GM13976 (cell line): ENCODE results near the gene ARL11.

Source experiments
- DNase-seq: peaks from one replicate; pipeline ENCODE4 v3.0.0; 2012; ENCODE audit warnings: low spot score
- CTCF ChIP-seq: IDR thresholded peaks from 2 replicates; pipeline ENCODE4 v1.5.1; 2012; ENCODE audit warnings: borderline replicate concordance, mild to moderate bottlenecking; ENCODE audit not compliant: insufficient read depth; ENCODE audit errors: extremely low read depth, missing control alignments, control extremely low read depth
- in situ Hi-C: fragments of 300-500 bp; cut with MboI; formaldehyde crosslinking; loops from one replicate; pipeline ENCODE4 v1.12.0; 2022; ENCODE audit warnings: low sequenced_read_pairs, mixed read lengths, inconsistent platforms; ENCODE audit not compliant: unreplicated experiment

The ARL11 gene

DNA sequence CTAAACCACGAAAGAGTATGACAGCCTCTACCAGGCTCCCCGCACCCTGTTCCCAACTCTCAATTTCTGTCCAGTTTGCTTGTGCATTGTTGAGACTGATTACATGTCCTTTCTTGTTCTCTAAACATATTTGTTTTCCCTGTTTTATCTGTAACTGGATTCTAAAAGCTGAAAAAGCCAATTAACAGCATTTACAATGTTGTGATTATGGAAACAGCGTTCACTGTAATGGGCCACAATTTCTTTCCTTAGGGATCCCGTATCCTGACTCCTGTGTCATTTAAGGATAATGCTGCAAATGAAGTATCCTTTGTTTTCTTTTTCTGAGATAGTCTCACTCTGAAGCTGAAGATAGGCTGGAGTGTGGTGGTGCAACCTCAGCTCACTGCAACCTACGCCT lies 42.5 kb downstream of the ARL11 start:
- in situ Hi-C loops, result no loop called here
- no peak for DNase-seq
- no peak for TF ChIP-seq CTCF

DNA sequence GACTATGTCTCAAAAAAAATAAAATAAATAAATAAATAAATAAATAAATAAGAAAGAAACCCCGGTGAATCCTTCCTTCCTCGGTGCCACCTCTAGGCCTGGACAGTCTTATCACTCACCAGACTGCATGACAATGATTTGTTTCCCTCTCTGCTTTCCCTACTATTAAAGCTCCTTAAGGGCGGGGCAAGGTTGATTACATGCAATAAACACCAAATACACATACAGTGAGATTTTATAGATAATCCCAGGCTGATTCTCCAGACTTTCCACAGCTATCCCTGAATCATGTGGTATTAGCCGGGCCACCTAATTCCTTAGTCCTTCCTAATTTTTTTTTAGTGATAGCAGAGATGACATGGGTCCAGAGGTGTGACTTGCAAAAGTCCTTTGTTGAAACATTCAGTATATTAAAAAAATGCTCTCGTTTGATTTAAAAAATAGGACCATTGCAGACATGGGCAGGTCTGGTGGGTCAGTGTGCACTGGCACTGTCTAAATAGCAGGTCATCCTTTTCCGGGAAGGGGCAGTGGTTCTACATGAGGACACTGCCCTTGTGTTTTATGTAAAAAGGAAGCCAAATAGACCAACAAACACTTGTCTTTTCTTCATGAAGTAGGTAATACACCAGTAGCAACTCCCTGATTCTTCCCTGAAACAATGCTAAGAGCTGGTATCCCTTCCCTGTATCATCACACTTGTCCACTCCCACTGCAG lies 48.4 kb downstream of the ARL11 start:
- TF ChIP-seq CTCF, result no peak
- in situ Hi-C loops, result no loop called here
- no peak for DNase-seq

DNA sequence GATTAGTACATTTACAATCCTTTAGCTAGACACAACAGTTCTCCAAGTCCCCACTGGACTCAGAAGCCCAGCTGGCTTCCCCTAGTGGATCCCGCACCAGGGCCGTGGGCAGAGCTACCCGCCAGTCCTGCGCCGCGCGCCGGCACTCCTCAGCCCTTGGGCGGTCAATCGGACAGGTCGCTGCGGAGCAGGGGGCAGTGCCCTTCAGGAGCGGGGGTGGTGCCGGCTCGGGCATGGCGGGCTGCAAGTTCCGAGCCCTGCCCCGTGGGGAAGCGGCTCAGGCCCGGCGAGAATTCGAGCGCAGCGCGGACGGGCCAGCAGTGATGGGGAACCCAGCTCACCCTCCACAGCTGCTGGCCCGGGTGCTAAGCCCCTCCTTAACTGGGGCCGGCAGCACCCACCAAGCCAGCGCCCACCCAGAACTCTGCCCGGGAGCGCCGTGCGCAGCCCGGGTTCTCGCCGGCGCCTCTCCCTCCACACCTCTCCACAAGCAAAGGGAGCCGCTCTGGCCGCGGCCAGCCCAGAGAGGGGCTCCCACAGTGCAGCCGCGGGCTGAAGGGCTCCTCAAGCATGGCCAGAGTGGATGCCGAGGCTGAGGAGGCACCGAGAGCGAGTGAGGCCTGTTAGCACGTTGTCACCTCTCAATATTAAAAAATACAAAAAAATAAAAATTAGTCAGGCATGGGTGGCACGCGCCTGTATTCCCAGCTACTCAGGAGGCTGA lies 50.0 kb downstream of the ARL11 start:
- no peak for TF ChIP-seq CTCF
- in situ Hi-C loops, result no loop called here
- DNase-seq, result no peak

DNA sequence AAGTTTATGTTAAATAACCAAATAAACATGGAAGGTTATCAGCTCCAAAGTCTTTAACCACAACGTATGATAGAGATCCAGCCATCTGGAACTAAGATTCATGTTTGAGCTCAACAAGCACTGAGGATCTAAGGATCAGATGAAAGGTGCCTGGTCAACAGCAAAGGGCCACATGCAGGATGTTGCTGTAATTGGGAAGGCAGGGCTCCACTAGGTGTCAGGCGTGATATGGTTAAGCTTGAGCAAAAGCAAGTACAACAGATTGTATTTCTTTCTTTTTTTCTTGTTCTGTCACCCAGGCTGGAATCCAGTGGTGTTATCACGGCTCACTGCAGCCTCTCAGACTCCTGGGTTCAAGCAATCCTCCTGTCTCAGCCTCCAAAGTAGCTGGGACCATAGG lies 50.9 kb downstream of the ARL11 start:
- in situ Hi-C loops, result no loop called here
- peak; percentile 29 for TF ChIP-seq CTCF
- peak; percentile 56 for DNase-seq

- DNase-seq, result no peak
- in situ Hi-C loops, result no loop called here
- TF ChIP-seq CTCF, result no peak
Measured at GRCh38 chr13:49681842-49682435, 53.6 kb downstream of the ARL11 start.
